NAMALWA (cell line): ENCODE data around the gene MPL.
A peak's percentile ranks its signal among the peaks of the same experiment; 100 is the strongest.

ENCODE experiments used
- DNase-seq: peaks from one replicate; pipeline ENCODE4 v3.0.0-alpha.2; 2015; ENCODE audit warnings: low spot score

MPL gene

DNA sequence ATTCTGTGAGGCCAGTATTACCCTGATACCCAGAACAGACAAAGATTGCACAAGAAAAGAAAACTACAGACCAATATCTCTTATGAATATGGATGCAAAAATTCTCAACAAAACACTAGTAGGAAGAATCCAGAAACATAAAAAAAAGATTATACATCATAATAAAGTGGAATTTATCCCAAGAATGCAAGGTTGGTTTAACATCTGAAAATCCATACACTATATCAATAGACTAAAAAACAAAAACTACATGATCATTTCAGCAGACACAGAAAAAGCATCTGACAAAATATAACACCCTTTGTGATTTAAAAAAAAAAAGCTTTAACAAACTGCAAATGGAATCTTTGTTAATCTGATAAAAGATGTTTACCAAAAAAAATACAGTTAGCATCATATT is 12.2 kb upstream of the MPL start:
- DNase-seq, result no peak

- no peak for DNase-seq
These were observed 9.9 kb upstream of the MPL start for GRCh38 chr1:43327549-43328292.

DNA sequence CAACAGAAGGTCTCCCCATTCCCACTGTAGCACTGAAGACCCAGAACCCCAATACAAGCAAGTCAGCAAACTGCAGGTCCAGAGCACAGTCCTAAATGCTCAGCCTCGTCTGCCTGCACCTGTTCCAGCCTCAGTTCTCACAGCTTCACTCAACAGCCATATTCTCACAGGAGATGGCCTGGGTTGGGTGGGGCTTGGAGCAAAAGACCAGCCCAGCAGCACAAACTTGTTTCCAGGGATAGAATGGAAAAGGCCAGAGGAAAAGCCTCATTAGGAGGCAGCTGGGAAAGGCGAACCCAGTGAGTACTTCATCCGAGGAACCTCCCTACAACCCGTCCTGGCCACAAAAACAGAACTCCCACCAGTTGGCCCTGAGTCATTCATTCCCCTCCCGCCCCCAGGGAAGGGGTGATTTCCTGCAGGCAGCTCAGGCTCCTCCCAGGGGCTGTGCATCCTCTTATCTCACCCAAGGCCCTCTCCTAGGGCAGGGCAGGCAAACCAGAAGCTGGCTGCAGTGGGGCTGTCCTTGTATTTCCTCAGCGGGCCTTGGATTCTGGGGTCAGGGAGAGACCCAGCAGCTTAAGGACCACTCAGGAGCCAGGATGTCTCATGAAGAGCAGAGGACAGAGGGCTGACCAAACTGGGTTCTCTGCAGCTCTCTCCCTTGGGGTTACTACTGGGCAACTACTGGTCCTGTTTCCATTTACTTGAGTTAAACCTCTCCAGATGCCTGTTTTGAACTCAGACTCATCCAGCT is 7.4 kb upstream of the MPL start:
- DNase-seq, result no peak

- no peak for DNase-seq
These were observed 5.9 kb upstream of the MPL start for GRCh38 chr1:43331688-43332087.

DNA sequence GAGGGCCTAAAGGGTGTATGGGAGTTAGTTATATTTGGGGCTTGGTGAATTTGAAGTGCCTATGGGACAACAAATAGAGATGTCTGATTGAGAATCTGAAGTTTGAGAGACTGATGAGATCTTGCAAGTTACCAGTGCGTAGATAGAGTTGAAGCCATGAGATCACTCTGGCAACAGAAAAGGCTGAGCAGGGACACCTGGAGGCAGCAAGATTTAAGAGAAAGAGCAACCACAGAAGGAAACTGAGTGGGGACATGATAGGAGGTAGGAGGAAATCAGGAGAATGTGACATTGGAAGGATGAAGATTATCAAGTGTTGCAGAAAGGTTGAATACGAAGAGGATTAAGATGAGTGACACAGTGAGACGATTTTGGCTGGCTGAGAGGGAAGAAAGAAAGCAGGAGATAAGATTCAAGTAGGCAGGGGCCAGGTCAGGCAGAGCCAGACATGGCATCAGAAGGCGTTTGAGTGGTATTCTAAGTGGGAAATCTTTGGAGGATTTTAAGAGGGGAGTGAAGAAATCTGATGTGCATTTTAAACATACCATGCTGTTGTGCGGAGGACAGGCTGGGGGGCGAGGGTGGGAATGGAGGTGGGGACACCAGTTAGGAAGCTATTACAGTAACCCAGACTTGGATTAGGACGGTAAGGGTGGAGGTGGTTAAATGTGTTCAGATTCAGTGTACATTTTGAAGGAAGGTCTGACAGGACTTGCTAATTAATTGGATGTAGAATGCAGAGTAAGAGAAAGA is 3.0 kb upstream of the MPL start:
- DNase-seq, result no peak

DNA sequence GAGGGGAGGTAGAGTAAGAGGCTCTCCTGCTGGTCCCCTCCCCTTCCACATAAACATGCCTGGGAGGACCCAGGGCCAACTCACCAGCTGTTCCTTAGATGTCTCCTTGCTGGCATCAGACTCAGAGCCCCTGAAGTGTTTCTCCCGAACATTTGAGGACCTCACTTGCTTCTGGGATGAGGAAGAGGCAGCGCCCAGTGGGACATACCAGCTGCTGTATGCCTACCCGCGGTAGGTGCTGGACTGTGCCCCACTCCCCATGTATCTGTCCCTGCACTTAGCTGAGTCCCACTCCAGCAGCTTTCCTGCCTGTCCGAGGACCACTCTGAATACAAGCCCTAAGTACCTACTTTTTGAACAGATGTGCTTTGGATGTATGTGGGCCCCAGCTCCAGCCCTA is 383 bp downstream of the MPL start:
- no peak for DNase-seq

- no peak for DNase-seq
These were observed 2.1 kb downstream of the MPL start for GRCh38 chr1:43339584-43340232.

DNA sequence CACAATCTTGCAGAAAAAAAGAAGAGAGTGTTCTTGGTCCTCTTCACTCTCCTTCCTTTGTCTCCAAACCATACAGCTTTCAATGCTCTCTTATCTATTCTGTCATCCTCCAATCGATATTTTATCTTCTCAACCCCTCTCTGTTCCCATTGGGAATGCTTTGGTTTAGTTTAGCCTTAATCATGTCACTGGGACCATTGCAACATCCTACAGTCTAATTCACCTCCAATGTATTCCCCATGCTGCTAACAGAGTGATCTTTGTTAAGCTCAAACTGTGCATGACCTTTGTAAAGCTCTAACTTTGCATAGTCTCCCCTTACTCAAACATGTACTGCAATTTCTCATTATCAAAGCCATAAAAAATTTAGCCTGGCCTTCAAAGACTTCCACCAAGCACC is 2.9 kb downstream of the MPL start:
- no peak for DNase-seq

DNA sequence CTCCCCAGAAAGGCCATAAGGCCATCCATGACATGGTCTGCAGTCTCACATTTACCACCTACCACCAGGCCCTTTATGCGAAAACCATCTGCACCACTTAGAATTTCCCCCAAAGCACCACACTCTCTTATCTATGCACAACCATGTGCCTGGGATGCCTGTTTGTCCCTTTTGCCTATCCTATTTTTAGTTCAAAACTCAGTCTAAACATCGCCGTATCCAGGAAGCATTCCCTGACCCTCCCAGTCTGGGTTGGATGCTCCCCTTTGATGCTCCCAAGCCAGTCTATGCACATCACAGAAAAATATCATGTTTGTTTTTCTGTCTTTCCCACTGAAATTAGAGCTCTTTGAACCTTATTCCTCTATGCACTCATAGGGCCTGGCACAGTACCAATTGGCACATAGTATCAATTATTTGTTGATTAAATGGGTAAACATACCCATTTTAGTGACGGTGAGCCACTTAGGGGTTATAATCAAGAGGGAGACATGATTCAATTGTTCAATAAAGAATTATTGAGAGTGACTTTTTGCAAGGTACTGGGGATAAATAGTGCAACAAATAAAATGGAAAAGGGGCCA is 6.7 kb downstream of the MPL start:
- DNase-seq, result no peak

GRCh38 chr1:43345120-43345519 is 7.5 kb downstream of the MPL start:
- DNase-seq, result no peak

DNA sequence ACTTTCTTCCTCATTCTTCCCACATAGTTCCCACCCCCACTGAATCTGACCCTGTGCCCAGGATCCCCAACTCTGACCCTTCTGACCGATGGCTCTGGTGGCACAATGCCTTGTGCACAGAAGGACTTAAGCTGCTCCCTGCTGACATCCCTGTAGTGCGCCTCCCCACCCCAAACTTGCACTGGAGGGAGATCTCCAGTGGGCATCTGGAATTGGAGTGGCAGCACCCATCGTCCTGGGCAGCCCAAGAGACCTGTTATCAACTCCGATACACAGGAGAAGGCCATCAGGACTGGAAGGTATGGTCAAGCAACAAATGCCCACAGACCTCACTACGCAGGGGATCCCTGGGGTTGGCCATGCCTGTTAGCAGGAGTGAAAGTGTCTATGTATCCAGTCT is 9.0 kb downstream of the MPL start:
- no peak for DNase-seq

GRCh38 chr1:43348343-43348808 is 10.8 kb downstream of the MPL start:
- DNase-seq, result no peak

GRCh38 chr1:43348809-43349593 is 11.4 kb downstream of the MPL start:
- peak; percentile 57 for DNase-seq

GRCh38 chr1:43349594-43350306 is 12.1 kb downstream of the MPL start:
- DNase-seq, result no peak

GRCh38 chr1:43350976-43351375 is 13.4 kb downstream of the MPL start:
- DNase-seq, result no peak

- DNase-seq, result no peak
These were observed 14.1 kb downstream of the MPL start for GRCh38 chr1:43351421-43352350.

DNA sequence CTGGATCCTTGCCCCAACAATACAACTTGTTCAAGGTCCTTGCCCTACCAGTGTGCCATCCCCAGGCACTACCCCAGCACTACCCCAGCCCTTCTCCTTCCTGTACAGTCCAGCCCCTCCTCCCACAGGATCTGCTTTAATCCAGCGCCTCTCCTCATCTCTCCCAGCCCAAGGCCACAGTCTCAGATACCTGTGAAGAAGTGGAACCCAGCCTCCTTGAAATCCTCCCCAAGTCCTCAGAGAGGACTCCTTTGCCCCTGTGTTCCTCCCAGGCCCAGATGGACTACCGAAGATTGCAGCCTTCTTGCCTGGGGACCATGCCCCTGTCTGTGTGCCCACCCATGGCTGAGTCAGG is 14.7 kb downstream of the MPL start:
- DNase-seq, result no peak

DNA sequence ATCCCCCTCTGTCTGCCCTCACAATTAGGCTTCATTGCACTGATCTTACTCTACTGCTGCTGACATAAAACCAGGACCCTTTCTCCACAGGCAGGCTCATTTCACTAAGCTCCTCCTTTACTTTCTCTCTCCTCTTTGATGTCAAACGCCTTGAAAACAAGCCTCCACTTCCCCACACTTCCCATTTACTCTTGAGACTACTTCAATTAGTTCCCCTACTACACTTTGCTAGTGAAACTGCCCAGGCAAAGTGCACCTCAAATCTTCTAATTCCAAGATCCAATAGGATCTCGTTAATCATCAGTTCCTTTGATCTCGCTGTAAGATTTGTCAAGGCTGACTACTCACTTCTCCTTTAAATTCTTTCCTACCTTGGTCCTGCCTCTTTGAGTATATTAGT is 15.3 kb downstream of the MPL start:
- DNase-seq, result no peak

DNA sequence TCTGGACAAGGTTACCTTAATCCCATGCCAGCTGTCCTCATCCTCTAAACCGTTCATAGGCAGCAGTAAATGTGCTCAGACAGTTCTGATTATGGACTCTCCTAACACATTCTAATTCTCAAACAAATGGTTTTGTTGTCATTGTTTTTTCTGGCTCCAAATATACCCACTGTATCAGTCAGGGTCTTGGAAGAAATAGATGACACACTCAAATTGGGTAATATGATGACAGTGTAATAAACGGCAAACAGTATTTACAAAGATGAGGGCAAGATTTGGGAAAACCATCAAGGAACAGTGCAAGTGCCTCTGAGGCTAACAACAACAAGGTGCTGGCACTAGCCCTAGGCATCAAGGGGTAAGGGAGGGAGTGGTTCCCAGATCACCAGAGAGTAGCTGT is 16.9 kb downstream of the MPL start:
- DNase-seq, result no peak

- no peak for DNase-seq
These were observed 17.3 kb downstream of the MPL start for GRCh38 chr1:43354936-43355335.
